HG03103 (cell line): ENCODE data around the gene PSORS1C2.

Source experiments
- ATAC-seq: cut with Tn5 transposase; IDR thresholded peaks from one replicate; pipeline ENCODE4 v1.9.1; 2021; ENCODE audit warnings: low read depth; ENCODE audit not compliant: unreplicated experiment

The PSORS1C2 gene

DNA sequence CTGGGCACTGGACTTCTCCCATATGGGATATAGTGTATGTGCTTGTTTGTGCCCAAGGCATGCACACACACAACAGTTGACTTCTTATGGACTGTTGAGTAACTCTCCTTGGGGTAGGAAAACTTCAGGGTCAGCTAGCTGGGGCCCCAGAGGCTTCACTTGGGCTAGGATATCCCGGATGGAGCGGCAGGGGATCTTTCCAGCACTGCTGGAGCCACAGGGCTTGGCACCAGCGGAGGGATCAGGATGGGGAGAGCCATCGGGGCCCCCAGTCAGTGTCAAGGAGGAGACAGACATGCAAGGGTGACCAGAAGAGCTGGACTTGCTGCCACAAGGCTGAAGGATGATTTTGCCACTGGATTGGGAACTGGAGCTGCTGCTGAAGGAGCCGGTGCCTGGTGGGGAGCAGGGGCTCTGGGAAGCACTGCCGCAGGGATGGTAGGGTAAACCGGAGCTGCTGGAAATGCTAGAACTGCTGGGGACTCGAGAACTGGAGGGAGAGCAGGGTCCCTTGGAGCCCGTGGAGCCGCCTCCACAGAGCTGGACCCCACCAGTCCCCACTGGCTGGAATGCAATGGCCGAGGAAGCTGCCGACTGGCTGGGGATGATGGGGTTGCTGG, 22.8 kb downstream of the PSORS1C2 start:
- no peak for ATAC-seq

DNA sequence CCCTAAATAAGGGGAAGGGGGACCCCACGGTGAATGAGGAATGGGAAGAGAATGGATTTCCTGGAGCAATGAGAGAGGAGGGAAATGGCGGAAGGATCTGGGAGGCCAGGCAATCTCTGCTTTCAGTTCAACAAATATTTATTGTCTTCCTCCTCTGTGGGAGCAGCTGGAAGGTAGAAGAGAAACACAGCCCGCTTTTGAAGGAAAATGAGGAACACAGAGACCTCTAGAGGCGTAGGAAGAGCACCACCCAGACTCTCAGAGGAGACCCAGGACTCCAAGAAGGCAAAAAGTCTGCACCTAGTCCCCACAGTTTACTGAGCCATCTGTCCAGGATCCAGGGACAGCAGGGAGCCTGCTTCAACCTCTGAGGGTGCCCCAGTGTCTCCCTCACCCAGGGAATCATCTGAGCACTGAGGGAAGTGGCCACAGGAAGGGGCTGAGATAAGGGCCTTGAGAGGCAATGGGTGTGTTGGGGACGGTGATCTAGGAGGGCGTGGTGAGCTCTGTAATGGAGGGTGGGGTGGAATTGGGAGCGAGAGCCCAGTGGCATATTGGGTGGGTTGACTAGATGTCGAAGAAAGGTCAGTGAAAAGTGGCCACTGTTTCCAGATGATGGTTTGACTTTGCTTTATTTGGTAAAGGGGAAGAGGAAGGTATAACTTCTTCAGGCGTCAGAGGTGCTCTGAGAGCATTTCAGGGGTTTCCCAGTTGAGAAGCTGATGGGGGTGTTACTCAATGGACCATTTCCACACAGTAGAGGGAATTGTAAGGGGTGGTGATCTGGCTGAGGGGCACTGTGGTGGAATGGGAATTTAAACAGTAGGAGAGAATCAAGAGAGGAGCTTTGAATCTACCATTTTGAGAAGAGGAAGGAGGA, 23.7 kb downstream of the PSORS1C2 start:
- ATAC-seq: no peak

DNA sequence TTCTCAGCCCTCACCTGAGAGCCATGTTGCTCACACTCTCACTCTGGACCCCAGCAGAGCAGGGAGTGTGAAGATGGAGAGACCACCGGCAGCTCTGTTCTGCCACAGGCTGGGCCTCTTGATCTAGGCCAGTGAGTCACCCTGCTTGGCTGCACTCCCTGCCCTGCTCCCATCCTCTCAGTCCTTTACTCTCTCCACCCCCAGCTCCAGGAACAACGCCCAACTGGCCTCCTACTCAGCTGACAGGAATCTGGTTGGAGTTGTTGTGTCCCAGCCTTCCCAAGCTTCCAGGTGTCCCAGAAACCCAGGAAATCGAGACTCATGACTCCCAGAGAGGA, 24.4 kb downstream of the PSORS1C2 start, which contains the start of gene PSORS1C1:
PSORS1C1 (plus strand) TSS at position 260 of the 338 bp plus-strand sequence. CDS start 14,833 bp downstream, outside the sequence.
- ATAC-seq: no peak

DNA sequence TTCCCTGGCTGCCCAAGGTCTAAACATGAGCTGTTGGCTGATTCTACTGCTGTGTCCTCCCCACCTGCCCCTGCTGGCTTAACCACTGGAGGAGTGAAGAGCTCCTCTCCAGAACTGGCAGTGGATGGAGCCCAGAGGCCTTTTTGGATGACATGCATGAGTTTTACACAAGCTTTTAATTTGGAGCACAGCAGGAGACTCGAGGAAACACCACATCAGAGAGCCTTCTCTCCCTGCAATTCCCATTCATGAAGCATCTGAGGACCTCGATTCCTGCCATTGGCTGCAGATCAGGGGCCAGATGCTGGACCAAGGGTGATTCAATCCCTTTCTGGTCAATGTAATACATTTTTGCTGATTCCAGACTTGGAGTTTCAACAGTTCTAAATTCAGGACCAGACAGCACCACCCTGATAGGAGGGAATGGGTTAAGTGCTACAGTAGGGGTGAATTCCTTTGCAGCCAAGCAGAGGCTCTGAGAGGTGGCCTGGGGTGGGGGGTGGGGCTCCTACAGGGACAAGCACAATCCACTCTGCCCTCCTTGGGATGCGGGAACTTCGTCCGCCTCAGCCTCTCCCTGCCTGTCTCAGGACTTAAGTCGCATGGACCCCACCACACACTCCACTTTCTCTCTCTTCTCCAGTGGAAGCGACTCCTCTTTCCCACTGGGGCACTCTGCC, 24.9 kb downstream of the PSORS1C2 start:
- no peak for ATAC-seq

DNA sequence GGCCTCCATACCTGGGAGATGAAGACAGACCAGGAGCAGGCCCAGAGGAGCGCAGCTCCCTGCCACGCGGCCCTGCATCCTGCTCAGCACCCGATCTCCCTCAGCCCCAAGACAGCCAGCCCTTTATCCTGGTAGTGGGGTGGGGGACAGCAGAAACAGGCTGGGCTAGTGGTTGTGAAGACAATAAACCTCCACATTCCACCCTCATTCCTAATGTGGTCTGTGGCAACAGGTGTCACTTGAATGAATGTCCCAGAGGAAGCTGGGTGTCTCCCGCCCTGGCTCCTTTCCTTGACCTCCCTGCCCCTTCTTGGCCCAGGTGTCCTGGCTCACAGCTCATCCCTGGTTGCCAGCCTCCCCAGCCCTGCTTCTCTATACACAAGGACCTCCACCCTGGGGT, 26.4 kb downstream of the PSORS1C2 start, which contains the start of gene C6orf15:
C6orf15 (minus strand) TSS at position 98 of the 400 bp plus-strand sequence; CDS start at position 78, 20 bp downstream.
- no peak for ATAC-seq

DNA sequence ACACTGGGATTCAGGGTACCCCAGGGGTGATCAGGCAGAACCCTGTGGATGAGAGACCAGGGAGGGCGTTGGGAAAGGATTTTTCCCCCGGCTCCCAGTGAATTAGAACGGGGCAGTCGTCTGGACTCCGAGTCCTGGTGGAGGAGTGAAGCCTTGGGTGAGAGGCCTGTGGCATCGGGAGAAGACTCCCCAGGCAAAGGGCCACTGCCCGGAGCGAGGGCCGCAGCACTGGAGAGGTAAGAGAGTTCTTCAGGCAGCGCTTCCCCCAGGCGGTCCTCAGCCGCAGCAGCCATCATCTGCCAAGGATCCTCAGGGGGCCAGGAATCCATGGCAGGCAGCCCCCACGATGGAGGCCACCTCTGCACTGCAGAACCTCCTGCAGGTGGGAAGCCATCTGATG, 27.2 kb downstream of the PSORS1C2 start:
- no peak for ATAC-seq

DNA sequence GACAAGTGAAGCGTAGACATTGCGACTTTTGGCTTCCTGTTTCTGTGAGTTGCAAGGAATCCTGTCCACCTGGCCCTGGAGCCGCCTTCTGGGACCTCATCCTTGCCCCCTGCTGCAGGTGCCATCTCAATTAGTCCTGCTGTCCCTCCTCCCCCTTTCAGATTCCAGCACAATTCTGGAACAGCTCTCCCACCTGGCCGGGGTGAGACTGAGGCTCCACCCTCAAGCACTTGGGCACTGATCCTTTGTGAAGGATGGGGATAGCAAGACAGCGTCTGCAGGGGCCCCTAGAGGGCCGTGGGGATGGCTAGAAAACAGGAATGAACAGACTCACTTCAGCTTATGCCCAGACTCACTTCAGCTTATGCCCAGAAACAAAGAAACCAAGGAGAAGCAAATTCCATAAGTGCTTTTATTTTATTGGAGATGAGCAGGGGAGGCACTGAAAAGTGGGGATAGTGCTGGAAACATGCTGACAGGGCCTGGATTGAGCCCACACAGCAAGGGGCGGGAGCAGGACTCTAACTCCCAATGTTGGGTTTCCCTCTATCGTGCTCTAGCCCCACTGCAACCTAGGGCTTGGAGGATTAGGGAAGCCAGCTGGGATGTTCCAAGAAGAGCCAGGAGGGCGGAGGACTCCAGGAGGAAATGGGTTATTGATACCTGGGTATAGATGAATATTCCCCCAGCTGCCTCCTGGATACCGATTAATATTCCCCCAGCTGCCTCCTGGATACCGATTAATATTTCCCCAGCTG, 27.9 kb downstream of the PSORS1C2 start:
- ATAC-seq: no peak

DNA sequence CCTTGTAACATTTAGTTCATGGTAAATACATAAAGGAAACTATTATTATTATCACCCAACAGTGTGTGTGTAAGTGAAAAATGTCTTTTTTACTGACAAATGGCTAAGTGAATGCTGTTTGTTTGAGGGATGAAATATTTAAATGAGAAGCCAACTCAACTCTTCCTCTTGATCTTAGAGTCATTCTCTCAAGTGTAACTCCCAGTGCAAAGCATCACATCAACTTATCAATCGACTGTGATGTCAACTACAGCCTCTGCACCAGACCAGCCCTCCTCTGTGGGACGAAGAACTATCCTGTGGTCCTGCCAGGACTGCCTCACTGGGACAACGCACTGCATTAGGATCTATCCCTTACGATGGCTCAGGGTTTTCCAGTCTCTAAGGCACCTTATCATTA, 31.8 kb downstream of the PSORS1C2 start:
- no peak for ATAC-seq

DNA sequence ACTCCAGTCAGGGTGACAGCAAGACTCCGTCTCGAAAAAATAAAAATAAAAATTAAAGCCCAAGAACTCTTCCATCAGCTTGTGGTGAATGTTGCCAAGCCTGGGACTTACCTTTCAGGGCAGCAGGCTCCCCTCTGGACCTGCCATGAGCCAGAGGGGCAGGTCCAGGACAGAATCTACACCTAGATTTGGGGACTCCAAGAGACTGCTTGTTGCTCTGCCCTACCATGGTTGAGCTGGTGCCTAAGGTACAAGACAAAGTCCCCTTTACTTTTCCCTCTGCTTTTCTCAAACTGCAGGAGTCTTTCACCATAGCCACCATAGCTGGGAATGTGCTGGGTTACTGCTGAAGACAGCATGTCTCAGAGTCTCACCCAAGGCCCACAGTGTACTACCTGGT, 35.7 kb downstream of the PSORS1C2 start:
- ATAC-seq: no peak

DNA sequence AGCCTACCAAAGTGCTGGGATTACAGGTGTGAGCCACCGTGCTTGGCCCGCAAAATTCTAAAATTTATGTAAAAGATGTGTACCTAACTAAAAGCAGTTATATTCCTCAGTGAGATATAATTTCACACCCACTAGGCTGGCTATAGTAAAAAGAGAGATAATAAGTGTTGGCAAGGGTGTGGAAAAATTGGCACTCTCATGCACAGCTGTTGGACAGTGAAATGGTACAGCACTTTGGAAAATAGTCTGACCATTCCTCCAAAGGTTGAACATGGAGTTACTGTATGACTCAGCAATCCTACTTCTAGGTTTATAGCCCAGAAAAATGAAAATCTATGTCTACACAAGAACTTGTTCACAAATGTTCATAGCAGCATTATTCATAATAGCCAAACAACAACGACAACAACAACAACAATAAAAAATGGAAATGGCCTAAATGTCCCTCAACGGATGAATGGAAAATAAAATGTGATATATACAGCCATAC, 40.4 kb downstream of the PSORS1C2 start:
- no peak for ATAC-seq

DNA sequence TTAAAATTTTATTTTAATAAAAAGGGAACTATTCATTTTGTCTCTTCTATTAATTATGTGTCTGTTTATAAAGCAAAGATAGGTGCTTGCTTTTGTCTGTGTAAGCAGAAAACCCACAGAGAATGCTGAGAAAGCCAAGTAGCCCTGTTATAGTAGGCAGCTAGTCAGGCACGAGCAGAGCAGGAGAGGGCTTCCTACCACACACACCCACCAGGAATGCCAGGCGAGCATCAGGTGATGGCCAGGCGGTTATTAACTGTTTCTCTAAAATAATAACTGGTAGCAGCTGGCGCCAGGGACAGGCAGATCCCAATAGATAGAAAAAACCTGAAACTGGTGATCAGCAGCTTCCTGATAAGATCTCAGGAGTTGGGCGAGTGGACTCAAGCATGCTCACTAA, 42.2 kb downstream of the PSORS1C2 start:
- no peak for ATAC-seq

DNA sequence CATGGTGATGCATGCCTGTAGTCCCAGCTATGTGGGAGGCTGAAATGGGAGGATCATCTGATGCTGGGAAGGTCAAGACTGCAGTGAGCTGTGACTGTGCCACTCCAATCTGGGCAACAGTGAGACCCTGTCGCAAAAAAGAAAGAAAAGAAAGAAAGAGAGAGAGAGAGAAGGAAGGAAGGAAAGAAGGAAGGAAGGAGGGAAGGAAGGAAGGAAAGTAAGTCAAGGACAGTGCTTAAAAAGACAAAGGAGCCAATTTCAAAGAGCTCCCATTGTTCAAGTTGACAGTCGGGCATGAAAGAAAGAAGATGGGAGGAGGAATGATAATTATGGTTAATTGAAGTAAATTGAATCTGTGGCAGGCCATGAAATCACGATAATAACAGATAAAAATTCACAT, 42.7 kb downstream of the PSORS1C2 start:
- no peak for ATAC-seq

DNA sequence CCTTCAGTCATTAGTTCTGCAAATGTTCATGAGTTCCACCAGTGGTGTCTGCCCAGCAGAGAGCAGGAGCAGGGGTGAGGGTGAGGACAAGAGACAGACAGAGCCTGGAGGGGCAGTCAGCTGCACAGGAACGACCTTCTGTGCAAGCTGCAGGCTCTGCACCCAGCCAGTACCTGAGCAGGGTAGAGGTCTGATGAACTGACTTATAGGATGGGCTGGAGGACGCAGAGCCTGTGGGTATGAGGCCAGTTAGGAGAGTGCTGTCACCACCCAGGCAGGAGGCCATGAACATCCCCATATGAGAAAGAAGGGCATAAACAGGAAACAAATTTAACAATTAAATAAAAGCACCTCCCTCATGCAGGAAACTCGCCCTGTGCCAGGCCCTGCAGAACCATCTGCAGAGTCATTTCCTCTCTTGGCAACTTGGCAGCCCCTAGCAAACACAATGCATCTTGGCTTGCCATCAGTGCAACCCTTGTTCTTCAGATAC, 44.4 kb downstream of the PSORS1C2 start:
- no peak for ATAC-seq

DNA sequence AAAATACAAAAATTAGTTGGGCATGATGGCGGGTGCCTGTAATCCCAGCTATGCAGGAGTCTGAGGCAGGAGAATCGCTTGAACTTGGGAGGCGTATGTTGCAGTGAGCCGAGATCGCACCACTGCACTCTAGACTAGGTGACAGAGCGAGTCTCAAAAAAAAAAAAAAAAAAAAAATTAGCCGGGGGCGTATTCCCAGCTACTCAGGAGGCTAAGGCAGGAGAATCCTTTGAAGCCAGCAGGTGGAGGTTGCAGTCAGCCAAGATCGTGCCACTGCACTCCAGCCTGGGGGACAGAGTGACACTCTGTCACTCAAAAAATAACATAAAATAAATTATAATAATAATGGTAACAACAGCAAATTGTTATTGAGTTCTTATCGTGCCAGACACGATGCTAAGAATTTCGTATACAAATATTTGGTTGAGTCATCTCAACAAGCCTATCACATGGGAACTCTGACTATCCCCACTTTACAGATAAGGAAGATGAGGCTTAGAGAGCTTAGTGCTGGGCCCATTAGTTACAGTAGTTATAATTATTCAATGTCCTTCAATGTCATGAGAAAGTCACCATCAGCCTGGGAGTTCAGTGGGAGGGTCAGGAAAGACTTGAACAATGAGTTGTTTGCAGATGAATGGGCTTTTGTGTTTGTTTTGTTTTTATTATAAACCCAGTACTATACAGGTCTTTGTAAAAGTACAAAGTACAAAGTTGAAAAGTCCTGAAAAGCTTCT, 45.9 kb downstream of the PSORS1C2 start:
- ATAC-seq: no peak

DNA sequence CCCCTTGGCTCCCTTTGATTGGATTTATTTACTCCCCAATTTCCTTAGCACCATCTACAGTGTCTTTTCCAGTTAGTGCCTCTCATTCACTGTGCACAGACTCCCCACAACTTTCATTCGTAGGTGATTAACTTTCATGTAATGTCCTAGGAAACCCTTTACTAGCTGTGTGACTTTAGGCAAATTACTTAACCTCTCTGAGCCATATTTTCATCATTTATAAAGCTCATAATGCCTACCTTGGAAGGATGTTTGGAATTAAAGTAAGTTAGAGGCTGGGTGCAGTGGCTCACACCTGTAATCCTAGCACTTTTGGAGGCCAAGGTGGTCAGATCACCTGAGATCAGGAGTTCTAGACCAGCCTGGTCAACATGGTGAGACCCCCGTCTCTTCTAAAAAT, 46.6 kb downstream of the PSORS1C2 start:
- no peak for ATAC-seq

DNA sequence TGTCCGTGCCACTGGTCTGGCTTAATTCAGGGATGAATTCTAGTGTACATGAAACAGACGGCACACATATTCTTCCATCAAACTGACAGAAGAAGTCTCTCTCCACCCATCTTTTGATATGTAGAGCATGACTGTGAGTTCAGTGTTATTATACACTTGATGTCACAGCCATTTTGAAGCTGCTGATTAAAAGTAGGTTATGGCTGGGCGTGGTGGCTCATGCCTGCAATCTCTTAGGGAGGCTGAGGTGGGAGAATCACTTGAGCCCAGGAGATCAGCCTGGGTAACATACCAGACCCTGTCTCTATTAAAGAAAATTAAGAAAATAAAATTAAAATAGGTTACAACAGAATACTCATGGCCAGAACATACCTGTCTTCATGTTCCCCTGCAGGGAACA, 47.2 kb downstream of the PSORS1C2 start:
- no peak for ATAC-seq

DNA sequence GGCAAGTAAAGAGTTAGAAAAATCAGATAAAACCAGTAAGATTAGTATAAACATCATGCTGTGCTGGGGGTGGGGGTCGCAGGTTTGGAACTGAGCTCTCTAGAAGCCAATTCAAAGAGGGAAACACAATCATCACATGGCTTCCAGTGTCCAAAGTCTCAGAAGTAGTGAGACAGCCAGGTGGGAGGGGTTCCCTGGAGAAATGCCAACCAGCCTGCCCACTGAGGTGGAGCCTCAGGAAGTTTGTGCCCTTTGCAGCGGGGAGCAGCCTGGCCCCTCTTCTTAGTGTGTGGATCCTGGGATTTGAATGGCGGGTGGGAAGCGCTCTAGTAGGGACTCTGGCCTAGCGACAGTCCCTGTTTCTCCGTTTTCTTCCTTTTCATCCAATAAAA, 47.9 kb downstream of the PSORS1C2 start:
- ATAC-seq: no peak

DNA sequence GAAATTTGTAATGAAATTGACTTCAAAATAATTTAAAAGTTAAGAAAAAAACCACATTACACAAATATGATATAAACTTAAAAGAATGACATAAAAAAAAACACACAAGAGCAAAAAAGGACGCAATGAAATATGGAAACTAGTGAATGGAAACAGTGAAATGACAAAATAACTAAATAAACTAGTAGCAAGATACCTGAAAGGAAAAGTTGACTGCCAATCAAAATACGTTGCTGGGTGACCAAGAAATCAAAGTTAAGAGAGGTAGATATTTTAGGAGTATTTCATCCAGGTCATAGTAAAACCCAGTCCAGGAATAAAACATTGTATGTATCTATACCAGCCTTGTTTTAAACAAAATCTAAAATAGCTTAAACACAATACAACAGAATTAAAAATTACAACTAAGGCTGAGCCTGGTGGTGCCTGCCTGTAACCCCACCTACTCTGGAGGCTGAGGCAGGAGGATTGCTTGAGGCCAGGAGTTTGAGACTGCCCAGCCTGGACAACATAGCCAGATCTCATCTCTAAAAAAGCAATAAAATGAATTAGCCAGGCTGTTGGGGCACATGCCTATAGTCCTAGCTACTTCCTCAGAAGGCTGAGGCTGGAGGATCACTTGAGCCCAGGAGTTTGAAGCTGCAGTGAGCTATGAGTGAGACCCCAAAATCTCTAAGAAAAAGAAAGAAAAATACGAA, 48.4 kb downstream of the PSORS1C2 start:
- ATAC-seq: no peak
